ENCODE measurements around the gene GLT8D1. TPM values are rescaled to one million over a fixed set of nuclear protein-coding genes. Genes with fewer than 3 reads are reported as not detected.
A peak's percentile ranks its signal among the peaks of the same experiment; 100 is the strongest.

GLT8D1 gene
- total and polyA plus RNA-seq, 2 of the 13 experiments (the other 11 are each of a cell fraction or from before 2014, with no cell fraction given) = 110 to 121 TPM

DNA sequence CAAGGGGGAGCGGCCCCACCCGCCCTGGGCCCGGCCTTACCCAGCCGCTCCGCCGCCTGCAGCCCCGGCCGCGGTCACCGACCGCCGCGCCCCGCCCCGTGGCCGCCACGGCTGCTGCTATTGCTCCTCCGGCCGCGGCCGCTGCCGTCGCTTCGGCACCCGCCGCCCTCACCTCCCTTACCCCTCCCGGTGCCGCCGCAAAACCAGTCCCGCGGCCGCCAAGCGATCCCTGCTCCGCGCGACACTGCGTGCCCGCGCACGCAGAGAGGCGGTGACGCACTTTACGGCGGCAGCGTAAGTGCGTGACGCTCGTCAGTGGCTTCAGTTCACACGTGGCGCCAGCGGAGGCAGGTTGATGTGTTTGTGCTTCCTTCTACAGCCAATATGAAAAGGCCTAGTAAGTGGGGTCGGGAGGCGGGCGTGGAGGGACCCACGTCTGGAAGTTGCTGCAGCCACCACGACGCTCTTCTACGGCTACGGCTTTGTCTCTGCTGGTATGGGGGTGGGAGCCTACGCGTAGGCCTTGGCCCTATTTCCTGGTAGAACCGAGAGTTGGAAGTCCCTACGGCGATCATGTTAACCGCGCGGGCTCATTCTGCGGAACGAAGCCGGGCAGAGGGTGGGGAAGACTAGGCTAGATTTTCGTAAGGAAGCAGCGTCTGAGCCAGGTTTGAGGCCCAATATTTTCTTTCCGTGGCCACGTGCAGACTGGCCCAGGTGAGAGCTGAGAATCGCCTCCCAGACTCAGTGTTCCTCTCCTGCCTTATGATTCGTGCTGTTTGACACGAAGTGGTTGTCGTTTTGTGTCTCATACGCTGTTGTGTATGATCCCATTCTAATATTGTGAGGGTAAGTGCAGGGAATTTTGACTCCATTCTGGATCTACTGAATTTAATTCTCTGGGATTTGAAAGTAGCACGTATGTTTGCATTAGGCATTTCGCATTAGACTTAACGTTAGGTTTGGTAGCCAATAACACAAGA is 19.6 kb downstream of the GLT8D1 start, which contains the start of the genes GNL3 and PBRM1 (continued):
- TF ChIP-seq, protein P1, sequence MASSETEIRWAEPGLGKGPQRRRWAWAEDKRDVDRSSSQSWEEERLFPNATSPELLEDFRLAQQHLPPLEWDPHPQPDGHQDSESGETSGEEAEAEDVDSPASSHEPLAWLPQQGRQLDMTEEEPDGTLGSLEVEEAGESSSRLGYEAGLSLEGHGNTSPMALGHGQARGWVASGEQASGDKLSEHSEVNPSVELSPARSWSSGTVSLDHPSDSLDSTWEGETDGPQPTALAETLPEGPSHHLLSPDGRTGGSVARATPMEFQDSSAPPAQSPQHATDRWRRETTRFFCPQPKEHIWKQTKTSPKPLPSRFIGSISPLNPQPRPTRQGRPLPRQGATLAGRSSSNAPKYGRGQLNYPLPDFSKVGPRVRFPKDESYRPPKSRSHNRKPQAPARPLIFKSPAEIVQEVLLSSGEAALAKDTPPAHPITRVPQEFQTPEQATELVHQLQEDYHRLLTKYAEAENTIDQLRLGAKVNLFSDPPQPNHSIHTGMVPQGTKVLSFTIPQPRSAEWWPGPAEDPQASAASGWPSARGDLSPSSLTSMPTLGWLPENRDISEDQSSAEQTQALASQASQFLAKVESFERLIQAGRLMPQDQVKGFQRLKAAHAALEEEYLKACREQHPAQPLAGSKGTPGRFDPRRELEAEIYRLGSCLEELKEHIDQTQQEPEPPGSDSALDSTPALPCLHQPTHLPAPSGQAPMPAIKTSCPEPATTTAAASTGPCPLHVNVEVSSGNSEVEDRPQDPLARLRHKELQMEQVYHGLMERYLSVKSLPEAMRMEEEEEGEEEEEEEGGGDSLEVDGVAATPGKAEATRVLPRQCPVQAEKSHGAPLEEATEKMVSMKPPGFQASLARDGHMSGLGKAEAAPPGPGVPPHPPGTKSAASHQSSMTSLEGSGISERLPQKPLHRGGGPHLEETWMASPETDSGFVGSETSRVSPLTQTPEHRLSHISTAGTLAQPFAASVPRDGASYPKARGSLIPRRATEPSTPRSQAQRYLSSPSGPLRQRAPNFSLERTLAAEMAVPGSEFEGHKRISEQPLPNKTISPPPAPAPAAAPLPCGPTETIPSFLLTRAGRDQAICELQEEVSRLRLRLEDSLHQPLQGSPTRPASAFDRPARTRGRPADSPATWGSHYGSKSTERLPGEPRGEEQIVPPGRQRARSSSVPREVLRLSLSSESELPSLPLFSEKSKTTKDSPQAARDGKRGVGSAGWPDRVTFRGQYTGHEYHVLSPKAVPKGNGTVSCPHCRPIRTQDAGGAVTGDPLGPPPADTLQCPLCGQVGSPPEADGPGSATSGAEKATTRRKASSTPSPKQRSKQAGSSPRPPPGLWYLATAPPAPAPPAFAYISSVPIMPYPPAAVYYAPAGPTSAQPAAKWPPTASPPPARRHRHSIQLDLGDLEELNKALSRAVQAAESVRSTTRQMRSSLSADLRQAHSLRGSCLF (CRISPR knock-in tag; IDR thresholded peaks at IDR 0.05; ENCODE audit: borderline replicate concordance) = no peak
- peak; percentile 69; the same call in 1 of the 2 replicates for TF ChIP-seq ZNF709 (CRISPR knock-in tag; IDR thresholded peaks at IDR 0.05)
- peak; percentile 86; the same call in 1 of the 2 replicates for TF ChIP-seq ZNF34 (CRISPR knock-in tag; IDR thresholded peaks at IDR 0.05; ENCODE audit: borderline replicate concordance)
- TF ChIP-seq GABPA (IDR thresholded peaks at IDR 0.05; ENCODE audit: low read depth, low read length) = no peak; the same call in 1 of the 2 replicates
- TF ChIP-seq GABPA (CRISPR knock-in tag; IDR thresholded peaks at IDR 0.05; ENCODE audit: low read depth) = peak; percentile 73
- TF ChIP-seq PCBP2 (optimal IDR thresholded peaks at IDR 0.05; ENCODE audit: low read depth, low read length, poor library complexity, severe bottlenecking) = no peak
- TF ChIP-seq SMARCE1 (IDR thresholded peaks at IDR 0.05; ENCODE audit: borderline replicate concordance) = no peak
- TF ChIP-seq CCDC6 (CRISPR knock-in tag; IDR thresholded peaks at IDR 0.05) = peak; percentile 55
- TF ChIP-seq, protein P2, sequence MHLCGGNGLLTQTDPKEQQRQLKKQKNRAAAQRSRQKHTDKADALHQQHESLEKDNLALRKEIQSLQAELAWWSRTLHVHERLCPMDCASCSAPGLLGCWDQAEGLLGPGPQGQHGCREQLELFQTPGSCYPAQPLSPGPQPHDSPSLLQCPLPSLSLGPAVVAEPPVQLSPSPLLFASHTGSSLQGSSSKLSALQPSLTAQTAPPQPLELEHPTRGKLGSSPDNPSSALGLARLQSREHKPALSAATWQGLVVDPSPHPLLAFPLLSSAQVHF (CRISPR knock-in tag; IDR thresholded peaks at IDR 0.05) = 0 out of 2 replicates have a peak, but pooled peaks have one; percentile 63
- peak; percentile 63 for TF ChIP-seq KLF12 (CRISPR knock-in tag; IDR thresholded peaks at IDR 0.05; ENCODE audit: borderline replicate concordance)
- TF ChIP-seq, protein P3, sequence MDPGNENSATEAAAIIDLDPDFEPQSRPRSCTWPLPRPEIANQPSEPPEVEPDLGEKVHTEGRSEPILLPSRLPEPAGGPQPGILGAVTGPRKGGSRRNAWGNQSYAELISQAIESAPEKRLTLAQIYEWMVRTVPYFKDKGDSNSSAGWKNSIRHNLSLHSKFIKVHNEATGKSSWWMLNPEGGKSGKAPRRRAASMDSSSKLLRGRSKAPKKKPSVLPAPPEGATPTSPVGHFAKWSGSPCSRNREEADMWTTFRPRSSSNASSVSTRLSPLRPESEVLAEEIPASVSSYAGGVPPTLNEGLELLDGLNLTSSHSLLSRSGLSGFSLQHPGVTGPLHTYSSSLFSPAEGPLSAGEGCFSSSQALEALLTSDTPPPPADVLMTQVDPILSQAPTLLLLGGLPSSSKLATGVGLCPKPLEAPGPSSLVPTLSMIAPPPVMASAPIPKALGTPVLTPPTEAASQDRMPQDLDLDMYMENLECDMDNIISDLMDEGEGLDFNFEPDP (CRISPR knock-in tag; conservative IDR thresholded peaks at IDR 0.05) = no peak
- no peak for TF ChIP-seq MYNN (CRISPR knock-in tag; IDR thresholded peaks at IDR 0.05; ENCODE audit: low read depth)
- TF ChIP-seq, protein P4, sequence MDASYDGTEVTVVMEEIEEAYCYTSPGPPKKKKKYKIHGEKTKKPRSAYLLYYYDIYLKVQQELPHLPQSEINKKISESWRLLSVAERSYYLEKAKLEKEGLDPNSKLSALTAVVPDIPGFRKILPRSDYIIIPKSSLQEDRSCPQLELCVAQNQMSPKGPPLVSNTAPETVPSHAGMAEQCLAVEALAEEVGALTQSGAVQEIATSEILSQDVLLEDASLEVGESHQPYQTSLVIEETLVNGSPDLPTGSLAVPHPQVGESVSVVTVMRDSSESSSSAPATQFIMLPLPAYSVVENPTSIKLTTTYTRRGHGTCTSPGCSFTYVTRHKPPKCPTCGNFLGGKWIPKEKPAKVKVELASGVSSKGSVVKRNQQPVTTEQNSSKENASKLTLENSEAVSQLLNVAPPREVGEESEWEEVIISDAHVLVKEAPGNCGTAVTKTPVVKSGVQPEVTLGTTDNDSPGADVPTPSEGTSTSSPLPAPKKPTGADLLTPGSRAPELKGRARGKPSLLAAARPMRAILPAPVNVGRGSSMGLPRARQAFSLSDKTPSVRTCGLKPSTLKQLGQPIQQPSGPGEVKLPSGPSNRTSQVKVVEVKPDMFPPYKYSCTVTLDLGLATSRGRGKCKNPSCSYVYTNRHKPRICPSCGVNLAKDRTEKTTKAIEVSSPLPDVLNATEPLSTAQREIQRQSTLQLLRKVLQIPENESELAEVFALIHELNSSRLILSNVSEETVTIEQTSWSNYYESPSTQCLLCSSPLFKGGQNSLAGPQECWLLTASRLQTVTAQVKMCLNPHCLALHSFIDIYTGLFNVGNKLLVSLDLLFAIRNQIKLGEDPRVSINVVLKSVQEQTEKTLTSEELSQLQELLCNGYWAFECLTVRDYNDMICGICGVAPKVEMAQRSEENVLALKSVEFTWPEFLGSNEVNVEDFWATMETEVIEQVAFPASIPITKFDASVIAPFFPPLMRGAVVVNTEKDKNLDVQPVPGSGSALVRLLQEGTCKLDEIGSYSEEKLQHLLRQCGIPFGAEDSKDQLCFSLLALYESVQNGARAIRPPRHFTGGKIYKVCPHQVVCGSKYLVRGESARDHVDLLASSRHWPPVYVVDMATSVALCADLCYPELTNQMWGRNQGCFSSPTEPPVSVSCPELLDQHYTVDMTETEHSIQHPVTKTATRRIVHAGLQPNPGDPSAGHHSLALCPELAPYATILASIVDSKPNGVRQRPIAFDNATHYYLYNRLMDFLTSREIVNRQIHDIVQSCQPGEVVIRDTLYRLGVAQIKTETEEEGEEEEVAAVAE (CRISPR knock-in tag; IDR thresholded peaks at IDR 0.05; ENCODE audit: borderline replicate concordance) = peak; percentile 91
- TF ChIP-seq ETV6 (CRISPR knock-in tag; conservative IDR thresholded peaks at IDR 0.05) = 0 out of 2 replicates have a peak, but pooled peaks have one; percentile 30
- TF ChIP-seq PHF20 (CRISPR knock-in tag; IDR thresholded peaks at IDR 0.05) = peak; percentile 88
- TF ChIP-seq, protein P5, sequence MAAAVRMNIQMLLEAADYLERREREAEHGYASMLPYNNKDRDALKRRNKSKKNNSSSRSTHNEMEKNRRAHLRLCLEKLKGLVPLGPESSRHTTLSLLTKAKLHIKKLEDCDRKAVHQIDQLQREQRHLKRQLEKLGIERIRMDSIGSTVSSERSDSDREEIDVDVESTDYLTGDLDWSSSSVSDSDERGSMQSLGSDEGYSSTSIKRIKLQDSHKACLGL (CRISPR knock-in tag; IDR thresholded peaks at IDR 0.05) = peak; percentile 100

Data from HepG2 (cell line).